Progenitor cell of endocrine pancreas (in vitro differentiated cells): Measurements from ENCODE around the gene PSD. TPM values are rescaled to one million over a fixed set of nuclear protein-coding genes. Genes with fewer than 3 reads are reported as not detected.
"Not testable (repeated sequence)": the region's sequence is repeated elsewhere in the genome, so short reads cannot be mapped to it uniquely, and the experiment has no call there.

Source experiments
- DNase-seq: peaks from one replicate; pipeline ENCODE4 v3.0.0; 2021; ENCODE audit warnings: low spot score; ENCODE audit not compliant: unreplicated experiment
- H3K27ac Mint-ChIP-seq: 2 replicates; pipeline ENCODE4 v1.8.0; 2021; ENCODE audit warnings: mild to moderate bottlenecking, moderate library complexity, mixed read lengths
- H3K27me3 Mint-ChIP-seq: 2 replicates; pipeline ENCODE4 v1.8.0; 2021; ENCODE audit warnings: mixed read lengths
- H3K36me3 Mint-ChIP-seq: 2 replicates; pipeline ENCODE4 v1.8.0; 2022; ENCODE audit warnings: mixed read lengths; ENCODE audit not compliant: insufficient read depth
- H3K4me1 Mint-ChIP-seq: 2 replicates; pipeline ENCODE4 v1.8.0; 2021; ENCODE audit warnings: low read depth, mixed read lengths
- H3K4me3 Mint-ChIP-seq: 2 replicates; pipeline ENCODE4 v1.8.0; 2021; ENCODE audit warnings: low read depth, mild to moderate bottlenecking, moderate library complexity, mixed read lengths
- H3K9me3 Mint-ChIP-seq: 2 replicates; pipeline ENCODE4 v1.8.0; 2021; ENCODE audit warnings: low read depth, mixed read lengths
- CTCF ChIP-seq: fragments of 200-600 bp; sonication (generic); IDR thresholded peaks from one replicate; pipeline ENCODE4 v1.5.0; 2021; ENCODE audit warnings: antibody characterized with exemption, mild to moderate bottlenecking; ENCODE audit not compliant: unreplicated experiment
- total RNA-seq: library from RNA; stranded (reverse); gene quantifications from 2 replicates; pipeline ENCODE4 v1.2.1, GENCODE V29; 2021

The PSD gene
- total RNA-seq, 1 donor from 2014 or later: 8.9 TPM

DNA sequence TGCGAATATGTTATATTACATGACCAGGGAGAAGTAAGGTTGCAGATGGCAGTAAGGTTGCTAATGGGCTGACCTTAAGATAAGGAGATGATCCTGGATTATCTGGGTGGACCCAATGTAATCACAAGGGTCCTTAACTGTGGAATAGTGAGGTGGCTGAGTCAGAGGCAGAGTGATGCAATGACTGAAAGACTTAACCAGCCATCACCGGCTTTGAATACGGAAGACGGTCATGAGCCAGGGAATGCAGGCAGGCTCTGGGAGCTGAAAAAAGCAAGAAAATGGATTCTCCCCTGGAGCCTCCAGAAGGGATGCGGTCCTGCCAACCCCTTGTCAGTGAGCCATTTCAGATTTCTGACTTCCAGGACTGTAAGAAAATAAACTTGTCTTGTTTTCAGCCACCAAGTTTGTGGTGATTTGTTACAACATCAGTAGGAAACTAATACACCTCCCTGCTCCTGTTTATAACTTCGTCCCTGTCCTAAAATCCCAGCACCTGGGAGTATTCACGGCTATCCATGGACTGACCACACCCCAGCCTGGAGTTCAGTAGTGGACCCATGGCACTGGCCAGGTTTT lies 37.4 kb upstream of the PSD start:
- TF ChIP-seq CTCF: no peak
- peak overlapping the region; percentile 65 for H3K27ac Mint-ChIP-seq

DNA sequence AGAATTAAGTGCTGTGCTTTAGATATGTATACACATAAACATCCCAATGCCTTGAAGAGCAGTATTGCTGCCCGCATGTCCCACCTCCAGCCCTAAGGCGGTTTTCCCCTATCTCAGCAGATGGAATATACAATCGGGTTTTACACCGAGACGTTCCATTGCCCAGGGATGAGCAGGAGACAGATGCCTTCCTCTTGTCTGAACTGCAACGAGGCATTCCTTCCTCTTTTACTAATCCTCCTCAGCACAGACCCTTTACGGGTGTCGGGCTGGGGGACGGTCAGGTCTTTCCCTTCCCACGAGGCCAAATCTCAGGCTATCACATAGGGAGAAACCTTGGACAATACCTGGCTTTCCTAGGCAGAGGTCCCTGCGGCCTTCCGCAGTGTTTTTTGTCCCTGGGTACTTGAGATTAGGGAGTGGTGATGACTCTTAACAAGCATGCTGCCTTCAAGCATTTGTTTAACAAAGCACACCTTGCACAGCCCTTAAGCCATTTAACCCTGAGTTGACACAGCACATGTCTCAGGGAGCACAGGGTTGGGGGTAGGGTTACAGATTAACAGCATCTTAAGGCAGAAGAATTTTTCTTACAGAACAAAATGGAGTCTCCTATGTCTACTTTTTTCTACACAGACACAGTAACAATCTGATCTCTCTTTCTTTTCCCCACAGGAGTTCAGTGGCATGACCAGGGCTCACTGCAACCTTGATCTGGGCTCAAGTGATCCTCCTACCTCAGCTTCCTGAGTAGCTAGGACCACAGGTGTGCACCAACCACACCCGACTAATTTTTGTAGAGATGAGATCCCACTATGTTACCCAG lies 36.3 kb upstream of the PSD start:
- not testable (repeated sequence) for H3K36me3 Mint-ChIP-seq, H3K9me3 Mint-ChIP-seq, H3K27me3 Mint-ChIP-seq, DNase-seq
- peak overlapping the region; percentile 35 for H3K4me3 Mint-ChIP-seq
- H3K4me1 Mint-ChIP-seq: peaks cover 25% of the 10 kb centered on the region
- H3K27ac Mint-ChIP-seq: peak overlapping the region; percentile 97

More for the DNA sequence above, 37.4 kb upstream of the PSD start:
- no peaks in the 10 kb centered on the region for H3K27me3 Mint-ChIP-seq
- peaks cover 6% of the 10 kb centered on the region for H3K36me3 Mint-ChIP-seq
- H3K4me3 Mint-ChIP-seq: no peak overlapping the region
- no peak for DNase-seq
- H3K9me3 Mint-ChIP-seq: no peaks in the 10 kb centered on the region
- peaks cover 29% of the 10 kb centered on the region for H3K4me1 Mint-ChIP-seq

DNA sequence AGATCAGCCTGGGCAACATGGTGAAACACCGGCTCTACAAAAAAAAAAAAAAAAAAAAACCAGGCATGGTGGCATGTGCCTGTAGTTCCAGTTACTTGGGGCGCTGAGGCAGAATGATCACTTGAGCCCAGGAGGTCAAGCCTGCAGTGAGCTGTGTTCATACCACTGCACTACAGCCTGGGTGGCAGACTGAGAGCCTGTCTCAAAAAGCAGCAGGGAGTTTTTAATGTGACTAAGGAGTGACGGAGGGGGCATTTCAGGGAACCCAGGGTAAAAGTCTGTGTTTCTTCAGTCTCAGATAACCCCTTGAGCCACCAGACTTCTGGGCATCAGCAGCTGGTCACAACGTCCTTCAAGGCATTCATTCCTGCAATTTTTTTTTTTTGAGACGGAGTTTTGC lies 34.9 kb upstream of the PSD start:
- no peaks in the 10 kb centered on the region for H3K27me3 Mint-ChIP-seq
- no peak overlapping the region for H3K4me3 Mint-ChIP-seq
- no peak for DNase-seq
- peaks cover 30% of the 10 kb centered on the region for H3K4me1 Mint-ChIP-seq
- H3K27ac Mint-ChIP-seq: peak overlapping the region; percentile 13
- TF ChIP-seq CTCF: no peak
- H3K9me3 Mint-ChIP-seq: no peaks in the 10 kb centered on the region
- peaks cover 6% of the 10 kb centered on the region for H3K36me3 Mint-ChIP-seq

DNA sequence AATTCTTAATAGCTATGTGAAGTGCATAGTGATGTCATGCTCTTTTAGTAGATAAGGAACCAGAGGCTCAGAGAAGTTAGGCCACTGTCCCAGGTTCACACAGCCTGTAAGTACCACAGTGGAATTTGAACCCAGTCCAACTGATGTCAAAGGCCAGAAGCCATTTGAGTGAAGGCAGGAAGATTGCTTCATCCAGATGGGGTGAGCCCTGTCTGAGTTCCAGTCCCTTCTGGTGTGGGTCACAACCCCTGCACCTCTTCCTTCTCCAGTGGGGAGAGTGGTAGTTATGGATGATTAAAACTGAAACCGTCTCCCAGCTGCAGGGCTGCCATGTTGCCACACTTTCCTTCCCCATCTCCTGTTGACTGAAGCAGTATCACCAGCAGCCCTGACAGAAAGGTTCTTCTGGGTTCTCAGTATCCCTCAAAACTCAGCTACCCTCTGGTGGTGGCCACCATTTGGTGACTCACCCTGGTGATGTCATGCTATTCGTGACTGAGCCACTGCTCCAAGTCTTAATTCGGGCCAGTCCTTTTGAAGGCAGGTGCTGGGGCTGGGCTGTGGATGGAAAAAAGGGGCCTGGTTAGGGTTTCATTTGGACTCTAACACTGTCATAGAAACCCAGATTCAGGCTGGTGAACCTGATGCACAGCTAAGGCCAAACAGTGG lies 34.2 kb upstream of the PSD start:
- DNase-seq: no peak
- peaks cover 6% of the 10 kb centered on the region for H3K36me3 Mint-ChIP-seq
- peaks cover 30% of the 10 kb centered on the region for H3K4me1 Mint-ChIP-seq
- no peaks in the 10 kb centered on the region for H3K27me3 Mint-ChIP-seq
- no peak for TF ChIP-seq CTCF
- H3K9me3 Mint-ChIP-seq: no peaks in the 10 kb centered on the region
- H3K27ac Mint-ChIP-seq: peak overlapping the region; percentile 69
- H3K4me3 Mint-ChIP-seq: peak overlapping the region; percentile 84

- H3K4me3 Mint-ChIP-seq: peak within 1 kb of the TSS; percentile 90
- no peaks in the 10 kb centered on the region for H3K9me3 Mint-ChIP-seq
- no peak for DNase-seq
- peaks cover 5% of the 10 kb centered on the region for H3K36me3 Mint-ChIP-seq
- H3K4me1 Mint-ChIP-seq: peaks cover 30% of the 10 kb centered on the region
- H3K27ac Mint-ChIP-seq: peak within 1 kb of the TSS; percentile 92
- no peak for TF ChIP-seq CTCF
- no peaks in the 10 kb centered on the region for H3K27me3 Mint-ChIP-seq
Measured at GRCh38 chr10:102451105-102451969, 32.8 kb upstream of the PSD start, which contains the start of gene C10orf95. Gene C10orf95 (minus strand): TSS chr10:102451543. CDS start chr10:102451093, 450 bp downstream.
